Skeletal muscle satellite cell (primary cell): Measurements from ENCODE around the gene BCL11A.

Source experiments
- H3K27me3 ChIP-seq: 2 replicates; pipeline ENCODE4 v1.7.0; 2013; ENCODE audit warnings: low read length; ENCODE audit not compliant: control insufficient read depth, insufficient read depth
- H3K36me3 ChIP-seq: 2 replicates; pipeline ENCODE4 v1.7.0; 2013; ENCODE audit warnings: mild to moderate bottlenecking, control low read depth, low read length; ENCODE audit not compliant: insufficient read depth
- H3K4me1 ChIP-seq: 2 replicates; pipeline ENCODE4 v1.7.0; 2013; ENCODE audit warnings: low read length; ENCODE audit not compliant: control insufficient read depth, insufficient read depth
- H3K4me2 ChIP-seq: 2 replicates; pipeline ENCODE4 v1.7.0; 2013; ENCODE audit warnings: mild to moderate bottlenecking, low read length
- H3K4me3 ChIP-seq: 2 replicates; pipeline ENCODE4 v1.7.0; 2013; ENCODE audit warnings: low read length
- H3K9ac ChIP-seq: 2 replicates; pipeline ENCODE4 v1.7.0; 2013; ENCODE audit warnings: mild to moderate bottlenecking, low read depth, low read length, moderate library complexity
- H3K9me3 ChIP-seq: replicated peaks from 2 replicates; pipeline ENCODE4 v1.7.0; 2013; ENCODE audit warnings: mild to moderate bottlenecking, control low read depth, low read length

The BCL11A gene

GRCh38 chr2:60413814-60414168 is 139.7 kb downstream of the BCL11A start:
- Histone ChIP-seq H3K9me3 (no peaks in the 10 kb centered on the region), H3K27me3 (no peaks in the 10 kb centered on the region), H3K4me1 (no peaks in the 10 kb centered on the region), H3K4me2 (no peak overlapping the region), H3K4me3 (no peak overlapping the region), H3K9ac (no peak overlapping the region), H3K36me3 (no peaks in the 10 kb centered on the region)

- Histone ChIP-seq H3K4me2 (no peak overlapping the region), H3K36me3 (no peaks in the 10 kb centered on the region), H3K27me3 (no peaks in the 10 kb centered on the region), H3K9me3 (no peaks in the 10 kb centered on the region), H3K9ac (no peak overlapping the region), H3K4me3 (no peak overlapping the region), H3K4me1 (no peaks in the 10 kb centered on the region)
These were observed 140.2 kb downstream of the BCL11A start for GRCh38 chr2:60413069-60413813.

GRCh38 chr2:60412620-60413019 is 140.8 kb downstream of the BCL11A start:
- Histone ChIP-seq H3K4me2 (no peak overlapping the region), H3K9ac (no peak overlapping the region), H3K27me3 (no peaks in the 10 kb centered on the region), H3K36me3 (no peaks in the 10 kb centered on the region), H3K4me1 (no peaks in the 10 kb centered on the region), H3K9me3 (no peaks in the 10 kb centered on the region), H3K4me3 (no peak overlapping the region)

- Histone ChIP-seq H3K36me3 (no peaks in the 10 kb centered on the region), H3K27me3 (no peaks in the 10 kb centered on the region), H3K4me2 (no peak overlapping the region), H3K9me3 (no peaks in the 10 kb centered on the region), H3K4me1 (no peaks in the 10 kb centered on the region), H3K9ac (no peak overlapping the region), H3K4me3 (no peak overlapping the region)
These were observed 141.4 kb downstream of the BCL11A start for GRCh38 chr2:60412027-60412426.

GRCh38 chr2:60411295-60411694 is 142.2 kb downstream of the BCL11A start:
- Histone ChIP-seq H3K9me3 (no peaks in the 10 kb centered on the region), H3K4me3 (no peak overlapping the region), H3K27me3 (no peaks in the 10 kb centered on the region), H3K36me3 (no peaks in the 10 kb centered on the region), H3K4me1 (no peaks in the 10 kb centered on the region), H3K9ac (no peak overlapping the region), H3K4me2 (no peak overlapping the region)

GRCh38 chr2:60410456-60411146 is 142.9 kb downstream of the BCL11A start:
- H3K27me3 ChIP-seq = no peaks in the 10 kb centered on the region
- H3K4me3 ChIP-seq = no peak overlapping the region
- no peaks in the 10 kb centered on the region for H3K36me3 ChIP-seq
- H3K4me2 ChIP-seq = no peak overlapping the region
- no peak overlapping the region for H3K9ac ChIP-seq
- no peaks in the 10 kb centered on the region for H3K9me3 ChIP-seq
- no peaks in the 10 kb centered on the region for H3K4me1 ChIP-seq

DNA sequence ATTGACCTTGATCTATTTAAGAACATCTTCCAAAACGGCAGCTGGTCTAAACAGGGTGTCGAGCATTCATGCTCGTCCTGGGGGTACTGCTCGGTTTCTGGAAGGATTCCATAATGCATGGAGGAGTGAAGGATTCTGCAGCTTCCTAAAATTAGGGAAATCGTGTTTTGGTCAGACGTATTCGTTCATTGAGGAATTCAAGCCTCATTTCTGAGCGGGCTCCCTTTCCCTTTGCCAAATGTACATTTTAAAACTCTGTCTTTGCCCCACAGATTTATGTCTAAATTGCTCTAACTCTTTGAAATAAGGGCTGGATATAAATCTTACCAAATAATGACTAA is 144.0 kb downstream of the BCL11A start:
- H3K9me3 ChIP-seq = no peaks in the 10 kb centered on the region
- no peak overlapping the region for H3K4me2 ChIP-seq
- H3K27me3 ChIP-seq = no peaks in the 10 kb centered on the region
- no peaks in the 10 kb centered on the region for H3K4me1 ChIP-seq
- no peak overlapping the region for H3K4me3 ChIP-seq
- no peak overlapping the region for H3K9ac ChIP-seq
- no peaks in the 10 kb centered on the region for H3K36me3 ChIP-seq

DNA sequence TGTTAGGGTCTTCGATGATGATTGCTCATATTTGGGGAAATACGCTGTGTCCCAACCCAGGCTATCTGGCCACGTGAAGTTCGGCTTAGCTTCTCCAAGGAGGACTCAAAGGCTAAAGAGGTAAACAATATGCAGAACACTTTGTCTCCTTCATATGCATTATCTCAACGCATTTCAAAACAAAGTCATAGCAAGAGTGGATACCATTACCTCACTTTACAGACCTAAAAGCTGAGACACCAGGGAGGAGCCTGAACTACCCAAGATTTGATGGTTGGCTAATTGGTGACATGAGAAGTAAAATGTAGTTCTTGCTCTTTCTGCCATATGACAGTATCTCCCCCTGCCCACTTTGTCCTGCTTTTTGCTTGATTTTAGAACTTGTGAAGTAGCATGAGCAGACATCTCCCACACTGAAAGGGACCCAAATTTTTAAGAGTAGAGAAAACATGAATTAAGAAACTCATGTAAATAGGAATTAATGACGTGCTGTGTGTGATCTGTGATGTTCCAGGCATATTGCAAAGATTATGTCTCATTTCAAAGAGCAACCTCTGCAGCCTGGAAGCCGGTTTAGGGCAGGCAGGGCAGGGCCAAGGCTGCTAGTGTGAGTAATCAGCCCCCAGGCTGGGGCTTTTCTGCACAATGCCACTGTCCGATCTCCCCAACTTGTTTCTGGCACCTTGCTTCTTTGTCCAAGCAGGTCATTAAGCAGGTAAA is 144.5 kb downstream of the BCL11A start:
- H3K4me2 ChIP-seq = no peak overlapping the region
- no peaks in the 10 kb centered on the region for H3K4me1 ChIP-seq

GRCh38 chr2:60408207-60408606 is 145.2 kb downstream of the BCL11A start:
- no peak overlapping the region for H3K4me2 ChIP-seq
- no peak overlapping the region for H3K9ac ChIP-seq

More for the DNA sequence above, 144.5 kb downstream of the BCL11A start:
- H3K9me3 ChIP-seq = no peaks in the 10 kb centered on the region
- H3K27me3 ChIP-seq = no peaks in the 10 kb centered on the region
- H3K9ac ChIP-seq = no peak overlapping the region
- H3K4me3 ChIP-seq = no peak overlapping the region
- H3K36me3 ChIP-seq = no peaks in the 10 kb centered on the region

GRCh38 chr2:60407398-60407797 is 146.1 kb downstream of the BCL11A start:
- Histone ChIP-seq H3K27me3 (no peaks in the 10 kb centered on the region), H3K4me3 (no peak overlapping the region), H3K9me3 (no peaks in the 10 kb centered on the region), H3K9ac (no peak overlapping the region), H3K4me2 (no peak overlapping the region), H3K4me1 (no peaks in the 10 kb centered on the region), H3K36me3 (no peaks in the 10 kb centered on the region)

More at GRCh38 chr2:60408207-60408606, 145.2 kb downstream of the BCL11A start:
- Histone ChIP-seq H3K4me3 (no peak overlapping the region), H3K9me3 (no peaks in the 10 kb centered on the region), H3K4me1 (no peaks in the 10 kb centered on the region), H3K27me3 (no peaks in the 10 kb centered on the region), H3K36me3 (no peaks in the 10 kb centered on the region)

DNA sequence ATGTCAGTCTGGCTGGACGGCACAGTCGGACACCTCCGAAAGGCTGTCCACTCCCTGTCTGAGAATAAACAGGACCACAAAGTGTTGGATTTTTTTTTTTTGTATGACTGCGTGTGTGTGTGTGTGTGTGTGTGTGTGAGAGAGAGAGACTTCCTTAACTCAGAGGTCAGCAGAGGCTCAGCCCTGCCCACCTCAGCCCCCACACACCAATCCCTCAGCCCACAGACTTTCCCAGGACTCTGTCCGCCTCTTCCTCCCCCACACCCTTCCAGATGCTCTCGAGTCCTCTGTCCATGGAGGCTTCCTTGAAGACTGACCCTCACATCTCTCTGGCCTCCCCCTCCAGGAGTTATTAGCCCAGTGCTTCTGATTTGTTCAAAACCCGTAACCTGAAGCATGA is 147.3 kb downstream of the BCL11A start:
- no peak overlapping the region for H3K4me3 ChIP-seq
- H3K9ac ChIP-seq = no peak overlapping the region
- H3K27me3 ChIP-seq = no peaks in the 10 kb centered on the region
- H3K36me3 ChIP-seq = no peaks in the 10 kb centered on the region
- no peak overlapping the region for H3K4me2 ChIP-seq
- H3K9me3 ChIP-seq = no peaks in the 10 kb centered on the region
- no peaks in the 10 kb centered on the region for H3K4me1 ChIP-seq
